ENCODE data around the gene KCNJ12.
A peak's percentile ranks its signal among the peaks of the same experiment; 100 is the strongest.
"Not testable (repeated sequence)": the region's sequence is repeated elsewhere in the genome, so short reads cannot be mapped to it uniquely, and the experiment has no call there.

Gene KCNJ12

DNA sequence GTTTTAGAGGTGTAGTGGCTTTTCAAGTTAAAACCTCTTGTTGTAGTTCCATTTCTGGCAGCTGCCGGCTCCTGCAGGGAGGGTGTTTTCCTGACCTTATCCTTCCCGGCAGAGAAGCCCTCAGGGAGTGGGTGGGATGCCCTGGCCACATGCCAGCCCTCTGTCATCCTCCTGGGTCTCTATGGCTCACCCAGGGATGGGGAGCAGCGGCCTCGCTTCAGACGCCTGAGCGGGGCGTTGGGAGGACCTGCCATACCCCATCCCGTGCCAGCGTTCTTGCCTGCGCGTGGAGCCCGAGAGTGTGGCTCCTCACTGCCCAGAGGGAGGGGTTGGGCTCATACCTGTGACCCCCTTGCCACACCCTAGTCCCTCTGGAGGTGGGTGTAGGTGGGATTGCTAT is 11.9 kb downstream of the KCNJ12 start:
- DNase-seq = no peak

GRCh38 chr17:21388944-21389343 is 12.8 kb downstream of the KCNJ12 start:
- no peak for DNase-seq

DNA sequence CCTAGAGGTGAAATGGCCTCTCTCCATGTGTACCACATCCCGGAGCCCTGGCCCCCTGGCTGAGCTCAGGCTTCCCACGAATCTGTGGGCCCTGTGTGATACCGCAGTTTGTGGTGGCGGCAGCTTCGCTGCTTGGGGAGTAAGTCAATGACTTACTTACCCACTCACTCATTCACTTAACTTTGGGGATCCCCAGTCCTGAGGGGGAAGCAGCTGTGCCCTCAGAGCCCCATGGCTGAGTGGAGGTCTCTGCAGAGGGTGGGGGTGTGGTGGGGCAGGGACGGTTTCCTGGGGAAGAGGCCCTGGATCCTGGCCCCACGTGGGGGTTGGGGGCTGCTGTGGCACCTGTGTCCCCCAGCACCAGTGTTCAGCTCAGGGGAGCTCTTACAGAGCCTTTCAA is 13.2 kb downstream of the KCNJ12 start:
- DNase-seq = no peak

DNA sequence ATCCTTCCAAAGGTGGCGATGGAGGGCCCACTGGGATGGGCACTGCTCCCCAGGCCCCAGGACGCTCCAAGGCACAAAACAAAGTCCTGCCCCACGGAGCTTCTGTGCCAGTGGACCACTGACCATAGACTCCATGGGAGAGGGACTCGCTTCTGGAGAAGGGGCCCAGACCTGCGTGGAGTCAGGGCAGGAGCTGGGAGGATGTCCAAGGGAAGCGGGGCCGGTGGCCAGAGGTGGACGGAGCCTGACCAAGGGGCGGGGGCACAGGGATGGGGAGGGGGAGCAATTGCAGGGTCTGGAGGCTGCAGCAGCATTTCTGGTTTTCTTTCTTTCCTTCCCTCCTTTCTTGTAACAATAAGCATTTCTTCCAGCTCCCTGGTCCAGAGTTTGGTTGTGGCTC is 14.1 kb downstream of the KCNJ12 start:
- DNase-seq = no peak

- no peak for DNase-seq
Observed at GRCh38 chr17:21392266-21392665, 16.1 kb downstream of the KCNJ12 start.

GRCh38 chr17:21394265-21394664 is 18.1 kb downstream of the KCNJ12 start:
- DNase-seq = no peak

DNA sequence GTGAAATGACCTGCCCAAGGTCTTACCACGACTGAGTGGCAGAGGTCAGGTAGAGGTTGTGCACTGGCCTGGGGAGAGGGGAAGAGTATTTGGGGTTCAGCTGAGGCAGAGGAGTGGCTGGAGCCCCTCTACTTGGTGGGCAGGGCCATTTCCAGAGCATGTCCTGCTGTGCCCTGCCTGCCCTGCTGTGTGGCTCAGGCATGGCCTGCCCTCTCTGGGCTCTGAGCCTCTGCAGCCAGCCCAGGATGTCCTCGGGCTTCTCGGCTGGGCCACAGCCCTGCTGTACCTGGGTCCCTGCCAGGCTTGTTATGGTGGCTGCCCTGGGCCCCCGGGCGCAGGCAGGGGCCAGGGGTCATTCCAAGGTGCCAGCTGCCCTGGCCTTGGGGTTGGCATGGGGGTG is 19.6 kb downstream of the KCNJ12 start:
- no peak for DNase-seq

GRCh38 chr17:21396237-21396636 is 20.1 kb downstream of the KCNJ12 start:
- no peak for DNase-seq

DNA sequence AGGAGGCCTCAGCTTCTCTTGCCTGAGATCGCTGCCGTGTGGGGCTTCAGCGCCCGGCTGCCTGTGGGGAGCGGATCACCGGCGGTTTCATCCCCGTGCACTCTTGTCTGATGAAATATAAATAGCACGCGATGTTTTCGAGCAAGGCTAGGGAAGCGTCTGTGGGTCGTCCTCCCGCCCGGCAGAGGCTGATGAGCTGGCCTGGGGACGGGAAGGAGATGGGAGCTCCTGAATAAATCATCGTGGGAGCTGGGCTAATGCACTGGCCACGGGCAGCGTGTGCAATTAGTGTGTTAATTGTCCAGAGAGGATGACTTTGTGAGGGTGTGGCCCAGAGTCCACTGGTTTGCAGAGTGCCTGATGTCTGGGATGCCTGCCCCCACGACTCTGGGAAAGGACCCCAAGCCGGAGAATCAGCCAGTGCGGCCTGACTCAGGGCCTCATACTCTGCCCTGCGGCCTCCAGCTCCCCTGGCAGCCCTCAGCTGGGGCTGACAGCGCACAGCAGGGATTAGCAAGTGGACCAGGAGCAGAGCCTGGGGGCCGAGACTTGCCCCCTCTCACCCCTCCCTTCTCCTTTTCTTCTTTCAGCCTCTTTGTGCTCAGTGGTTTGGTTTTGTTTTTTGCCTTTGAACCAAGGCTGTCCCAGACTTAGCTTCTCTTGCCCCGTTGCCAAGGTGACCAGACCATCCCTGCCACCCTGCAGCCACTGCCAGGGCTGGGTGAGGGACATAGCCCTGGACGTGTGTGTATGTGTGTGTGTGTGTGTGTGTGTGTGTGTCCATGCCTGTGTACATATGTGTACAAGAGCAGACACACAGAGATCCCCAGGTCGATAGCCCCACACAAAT is 21.4 kb downstream of the KCNJ12 start:
- DNase-seq = no peak

GRCh38 chr17:21399474-21400186 is 23.5 kb downstream of the KCNJ12 start:
- no peak for DNase-seq

DNA sequence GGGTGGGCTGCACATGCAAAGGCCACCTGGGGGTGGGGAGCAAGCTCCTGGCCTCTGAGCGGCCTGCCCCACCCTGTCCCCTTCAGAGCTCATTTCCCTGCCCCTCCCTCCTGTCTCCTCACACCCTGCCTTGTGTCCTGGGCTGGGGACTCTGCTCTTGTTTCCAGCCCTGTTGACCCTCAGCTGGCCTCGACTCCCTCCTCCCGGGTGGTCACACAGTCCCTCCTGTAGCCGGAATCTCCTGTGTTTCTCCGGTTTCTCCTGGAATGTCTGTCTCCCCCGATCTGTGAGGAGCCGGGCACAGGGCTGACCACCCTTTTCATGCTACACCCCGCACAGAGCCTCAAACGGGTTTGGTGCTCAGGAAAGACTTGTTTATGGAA is 24.0 kb downstream of the KCNJ12 start:
- DNase-seq = not testable (repeated sequence)

DNA sequence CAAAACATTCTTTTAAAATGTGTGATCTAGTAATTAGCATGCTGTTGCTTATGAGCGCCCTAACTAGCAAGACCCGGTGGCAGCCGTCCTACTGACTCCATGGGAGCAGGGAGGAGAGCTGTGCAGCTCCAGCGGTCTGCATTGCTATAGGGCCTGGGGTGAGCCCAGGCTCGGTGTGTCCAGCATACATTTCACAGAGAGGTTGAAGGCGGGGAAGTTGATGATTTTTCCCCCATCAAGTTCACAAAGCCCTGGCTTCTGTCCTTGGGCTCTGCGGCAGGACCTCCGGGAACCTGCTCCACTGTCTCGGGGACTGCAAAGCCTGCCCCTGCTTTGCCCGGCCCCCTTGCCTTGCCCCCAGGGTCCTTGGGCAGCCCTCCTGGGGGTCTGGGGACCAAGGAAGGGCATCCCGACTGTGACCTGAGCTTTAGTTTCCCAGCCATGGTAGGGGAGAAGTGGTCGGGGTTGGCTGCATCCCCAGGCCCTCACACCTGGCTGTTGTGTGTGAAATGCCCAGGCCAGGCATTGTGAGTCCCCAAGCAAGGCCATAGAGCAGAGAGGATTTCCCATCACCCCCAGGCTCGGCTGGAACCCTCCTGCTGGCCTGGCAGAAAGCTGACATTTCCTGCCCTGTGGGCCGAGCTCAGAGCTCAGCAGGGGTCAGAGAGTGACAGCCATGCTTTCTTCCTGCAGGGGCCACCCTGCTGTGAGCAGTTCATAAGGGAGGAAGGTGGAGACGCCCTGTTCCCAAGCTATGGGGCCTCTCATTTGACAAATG is 24.8 kb downstream of the KCNJ12 start:
- DNase-seq = no peak

GRCh38 chr17:21402166-21402571 is 26.0 kb downstream of the KCNJ12 start:
- not testable (repeated sequence) for DNase-seq

DNA sequence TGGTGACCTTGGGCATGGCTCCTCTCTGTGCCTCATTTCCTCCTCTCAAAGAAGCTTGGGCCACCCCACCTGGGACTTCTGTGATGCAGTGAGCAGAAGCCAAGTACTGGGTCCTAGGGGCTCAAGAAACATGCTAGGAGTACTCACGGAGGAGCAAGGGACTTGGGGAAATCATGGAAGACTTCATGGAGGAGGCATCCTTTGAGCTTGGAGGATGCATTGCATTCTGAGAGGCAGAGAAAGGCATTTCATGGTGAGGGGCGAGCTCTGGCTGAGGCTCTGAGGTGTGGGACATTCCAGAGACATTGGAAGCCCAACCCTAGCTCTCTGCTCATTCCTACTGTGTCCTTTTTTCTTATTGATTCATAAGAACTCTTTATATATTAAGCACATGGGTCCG is 26.8 kb downstream of the KCNJ12 start:
- not testable (repeated sequence) for DNase-seq

- not testable (repeated sequence) for DNase-seq
Observed at GRCh38 chr17:21404106-21404505, 27.9 kb downstream of the KCNJ12 start.

- not testable (repeated sequence) for DNase-seq
Observed at GRCh38 chr17:21404539-21404938, 28.4 kb downstream of the KCNJ12 start.

DNA sequence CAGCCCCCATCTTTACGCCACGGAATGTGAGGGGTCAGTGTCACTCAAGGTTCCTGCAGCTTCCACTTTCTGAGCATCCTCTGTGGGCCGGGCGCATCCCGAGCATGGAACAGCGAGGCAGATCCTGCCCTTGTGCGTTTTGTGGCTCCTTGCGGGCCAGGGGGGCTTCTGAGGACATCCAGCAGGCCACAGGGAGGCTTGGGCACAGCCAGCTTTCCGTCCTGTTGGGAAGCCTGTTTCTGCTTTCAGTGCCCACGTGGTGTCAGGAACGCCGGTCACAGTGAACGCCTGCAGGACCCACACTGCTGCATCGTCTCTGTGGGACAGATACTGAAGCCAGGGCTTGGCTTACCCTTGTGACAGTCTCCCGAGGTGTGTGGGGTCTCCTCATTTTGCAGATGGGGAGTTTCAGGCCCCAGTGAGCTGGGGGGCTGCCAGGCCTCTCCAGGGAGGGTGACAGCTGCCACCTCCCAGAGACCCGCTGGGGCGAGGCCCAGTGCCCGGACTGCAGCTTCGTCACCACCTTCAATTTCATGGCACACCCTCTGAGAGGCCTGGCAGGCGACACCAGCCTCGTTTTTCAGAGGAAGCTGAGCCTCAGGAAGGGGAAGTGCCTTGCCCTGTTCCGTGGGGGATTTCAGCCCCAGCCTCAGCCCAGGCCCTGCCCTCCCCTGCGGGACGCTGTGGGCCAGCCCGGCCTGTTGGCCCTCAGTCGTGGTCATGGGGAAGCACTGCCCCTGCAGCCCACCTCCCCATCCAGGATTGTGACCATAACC is 29.0 kb downstream of the KCNJ12 start:
- DNase-seq = peak; percentile 5

- not testable (repeated sequence) for DNase-seq
Observed at GRCh38 chr17:21405904-21406400, 29.8 kb downstream of the KCNJ12 start.

- not testable (repeated sequence) for DNase-seq
Observed at GRCh38 chr17:21406616-21407404, 30.7 kb downstream of the KCNJ12 start.

DNA sequence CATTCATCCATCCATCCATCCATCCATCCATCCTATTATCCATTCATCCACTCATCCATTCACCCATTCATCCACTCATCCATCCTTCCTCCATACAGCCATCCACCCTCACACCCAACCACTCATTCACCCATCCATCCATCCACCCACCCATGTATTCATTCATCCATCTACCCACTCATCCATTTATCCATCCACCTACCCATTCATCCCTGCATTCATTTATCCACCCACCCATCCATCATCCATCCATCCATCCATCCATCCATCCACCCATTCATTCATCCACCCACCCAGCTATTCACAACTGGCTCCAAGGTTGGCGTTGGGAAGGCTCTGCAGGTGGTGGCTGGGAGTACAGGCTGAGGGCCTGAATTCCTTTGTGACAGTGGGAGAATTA is 31.6 kb downstream of the KCNJ12 start:
- not testable (repeated sequence) for DNase-seq

DNA sequence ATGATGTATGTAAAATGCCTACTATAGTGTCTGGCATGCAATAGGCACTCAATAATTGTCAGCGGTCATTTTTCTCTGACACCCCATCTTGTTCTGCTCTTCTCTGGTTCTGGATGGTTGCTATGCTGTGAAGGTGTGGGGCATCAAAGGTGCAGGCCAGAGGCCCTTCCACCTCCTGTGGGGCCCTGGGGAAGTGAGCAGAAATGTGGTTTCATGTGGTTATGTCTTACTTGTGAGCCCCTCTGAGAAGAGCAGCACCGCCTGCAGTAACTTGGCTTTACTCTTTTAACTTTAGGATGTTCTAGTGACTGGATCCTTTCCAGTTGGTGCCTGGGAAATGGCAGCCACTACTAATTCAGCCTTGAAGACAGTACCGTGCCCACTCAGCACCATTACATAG is 32.1 kb downstream of the KCNJ12 start:
- not testable (repeated sequence) for DNase-seq

Data from CD4-positive, alpha-beta T cell treated with Interleukin-10 for 1 hour (primary cell).